ENCODE data around the gene CACNA1D. TPM values are rescaled to one million over a fixed set of nuclear protein-coding genes. Genes with fewer than 3 reads are reported as not detected.
"Not testable (repeated sequence)": the region's sequence is repeated elsewhere in the genome, so short reads cannot be mapped to it uniquely, and the experiment has no call there.

The CACNA1D gene
- total RNA-seq, 3 donors from 2014 or later, result 0.96 to 50.3 (median 32.1) TPM

DNA sequence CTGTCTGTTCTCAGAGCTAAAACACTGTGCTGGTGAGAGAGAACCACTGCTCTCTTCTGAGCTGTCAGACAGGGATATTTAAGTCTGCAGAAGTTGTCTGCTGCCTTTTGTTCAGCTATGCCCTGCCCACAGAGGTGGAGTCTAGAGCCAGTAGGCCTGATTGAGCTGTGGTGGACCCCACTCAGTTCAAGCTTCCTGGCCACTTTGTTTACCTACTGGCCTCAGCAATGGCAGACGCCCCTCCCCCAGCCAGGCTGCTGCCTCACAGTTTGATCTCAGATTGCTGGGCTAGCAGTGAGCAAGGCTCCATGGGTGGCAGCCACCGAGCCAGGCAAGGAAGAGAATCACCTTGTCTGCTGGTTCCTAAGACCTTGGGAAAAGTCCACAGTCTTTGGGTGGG lies 21.0 kb upstream of the CACNA1D start:
- Histone ChIP-seq H3K27me3 (no peaks in the 10 kb centered on the region), H3K4me3 (no peak overlapping the region), H3K4me1 (no peaks in the 10 kb centered on the region), H3K9me3 (no peaks in the 10 kb centered on the region), H3K27ac (no peak overlapping the region), H3K36me3 (no peaks in the 10 kb centered on the region)
- no peak for DNase-seq (ENCODE audit: low spot score in 2 of 2)
- intact Hi-C loops (cut with DNase I; ENCODE audit: low total_unique reads), result no loop called here
- TF ChIP-seq POLR2A (IDR thresholded peaks at IDR 0.05) (no peak), POLR2AphosphoS5 (IDR thresholded peaks at IDR 0.05) (no peak)
- TF ChIP-seq, protein P1, sequence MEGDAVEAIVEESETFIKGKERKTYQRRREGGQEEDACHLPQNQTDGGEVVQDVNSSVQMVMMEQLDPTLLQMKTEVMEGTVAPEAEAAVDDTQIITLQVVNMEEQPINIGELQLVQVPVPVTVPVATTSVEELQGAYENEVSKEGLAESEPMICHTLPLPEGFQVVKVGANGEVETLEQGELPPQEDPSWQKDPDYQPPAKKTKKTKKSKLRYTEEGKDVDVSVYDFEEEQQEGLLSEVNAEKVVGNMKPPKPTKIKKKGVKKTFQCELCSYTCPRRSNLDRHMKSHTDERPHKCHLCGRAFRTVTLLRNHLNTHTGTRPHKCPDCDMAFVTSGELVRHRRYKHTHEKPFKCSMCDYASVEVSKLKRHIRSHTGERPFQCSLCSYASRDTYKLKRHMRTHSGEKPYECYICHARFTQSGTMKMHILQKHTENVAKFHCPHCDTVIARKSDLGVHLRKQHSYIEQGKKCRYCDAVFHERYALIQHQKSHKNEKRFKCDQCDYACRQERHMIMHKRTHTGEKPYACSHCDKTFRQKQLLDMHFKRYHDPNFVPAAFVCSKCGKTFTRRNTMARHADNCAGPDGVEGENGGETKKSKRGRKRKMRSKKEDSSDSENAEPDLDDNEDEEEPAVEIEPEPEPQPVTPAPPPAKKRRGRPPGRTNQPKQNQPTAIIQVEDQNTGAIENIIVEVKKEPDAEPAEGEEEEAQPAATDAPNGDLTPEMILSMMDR (IDR thresholded peaks at IDR 0.05), result no peak

DNA sequence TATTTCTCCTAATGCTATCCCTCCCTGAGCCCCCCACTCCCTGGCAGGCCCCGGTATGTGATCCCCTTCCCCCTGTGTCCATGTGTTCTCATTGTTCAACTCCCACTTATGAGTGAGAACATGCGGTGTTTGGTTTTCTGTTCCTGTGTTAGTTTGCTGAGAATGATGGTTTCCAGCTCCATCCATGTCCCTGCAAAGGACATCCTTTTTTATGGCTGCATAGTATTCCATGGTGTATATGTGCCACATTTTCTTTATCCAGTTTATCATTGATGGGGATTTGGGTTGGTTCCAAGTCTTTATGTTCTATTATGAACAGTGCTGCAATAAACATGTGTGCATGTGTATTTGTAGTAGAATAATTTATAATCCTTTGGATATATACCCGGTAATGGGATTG lies 18.0 kb upstream of the CACNA1D start:
- H3K36me3 ChIP-seq; H3K9me3 ChIP-seq; H3K4me1 ChIP-seq; H3K27ac ChIP-seq; H3K4me3 ChIP-seq; DNase-seq (ENCODE audit: low spot score in 2 of 2); H3K27me3 ChIP-seq; intact Hi-C loops (cut with DNase I; ENCODE audit: low total_unique reads): not testable (repeated sequence)

DNA sequence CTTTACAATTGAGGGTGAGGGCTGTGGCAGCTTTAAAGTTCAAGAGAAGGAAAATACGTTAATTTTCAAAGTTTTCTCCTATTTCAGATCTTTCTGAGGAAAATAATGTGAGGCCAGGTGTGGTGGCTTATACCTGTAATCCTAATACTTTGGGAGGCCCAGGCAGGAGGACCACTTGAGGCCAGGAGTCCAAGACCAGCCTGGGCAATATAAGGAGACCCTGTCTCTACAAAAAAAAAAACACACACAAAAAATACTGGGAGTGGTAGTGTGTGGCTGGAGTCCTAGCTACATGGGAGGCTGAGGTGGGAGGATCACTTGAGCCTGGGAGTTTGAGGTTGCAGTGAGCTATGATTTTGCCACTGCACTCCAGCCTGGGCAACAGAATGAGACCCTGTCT lies 16.7 kb upstream of the CACNA1D start:
- H3K9me3 ChIP-seq; H3K27ac ChIP-seq; H3K36me3 ChIP-seq; H3K4me3 ChIP-seq; H3K4me1 ChIP-seq; DNase-seq (ENCODE audit: low spot score in 2 of 2); H3K27me3 ChIP-seq; intact Hi-C loops (cut with DNase I; ENCODE audit: low total_unique reads): not testable (repeated sequence)

DNA sequence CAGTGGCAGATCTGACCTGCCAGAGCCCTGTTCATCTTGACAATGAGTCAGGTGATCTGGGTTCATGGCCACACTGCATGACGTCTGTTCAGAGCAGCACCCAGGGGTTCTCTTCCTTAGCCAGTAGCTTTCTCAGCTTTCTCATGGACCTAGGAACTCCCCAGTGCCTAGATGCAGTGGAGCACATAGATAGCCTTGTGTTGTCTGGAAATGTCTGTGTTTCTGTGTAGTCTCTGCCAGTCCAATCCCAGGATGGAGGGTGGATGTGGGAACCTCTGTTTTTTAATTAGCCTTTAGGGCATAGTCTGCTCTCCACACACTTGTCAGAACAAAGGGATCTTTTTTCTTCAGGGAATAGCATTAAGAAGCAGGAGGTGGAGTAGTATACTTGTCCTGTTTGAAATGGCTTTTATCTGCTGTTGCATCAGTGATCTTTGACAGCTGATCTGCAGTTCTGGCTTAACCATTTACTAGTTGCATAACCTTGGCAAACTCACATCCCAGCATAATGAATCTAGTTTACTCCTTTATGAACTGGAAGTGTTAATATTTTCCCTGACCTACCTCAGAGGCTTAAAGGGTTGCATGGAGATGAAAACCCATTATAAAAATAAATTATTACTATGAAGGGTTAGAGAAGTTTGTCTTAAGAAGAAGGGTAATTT lies 16.1 kb upstream of the CACNA1D start:
- Histone ChIP-seq H3K27me3 (no peaks in the 10 kb centered on the region), H3K36me3 (no peaks in the 10 kb centered on the region), H3K4me1 (no peaks in the 10 kb centered on the region), H3K27ac (no peak overlapping the region), H3K9me3 (no peaks in the 10 kb centered on the region), H3K4me3 (no peak overlapping the region)
- TF ChIP-seq, protein P1 (IDR thresholded peaks at IDR 0.05), result no peak
- no peak for TF ChIP-seq POLR2A (IDR thresholded peaks at IDR 0.05)
- no peak for TF ChIP-seq POLR2AphosphoS5 (IDR thresholded peaks at IDR 0.05)
- intact Hi-C loops (cut with DNase I; ENCODE audit: low total_unique reads), result no loop called here
- DNase-seq (ENCODE audit: low spot score in 2 of 2), result no peak

DNA sequence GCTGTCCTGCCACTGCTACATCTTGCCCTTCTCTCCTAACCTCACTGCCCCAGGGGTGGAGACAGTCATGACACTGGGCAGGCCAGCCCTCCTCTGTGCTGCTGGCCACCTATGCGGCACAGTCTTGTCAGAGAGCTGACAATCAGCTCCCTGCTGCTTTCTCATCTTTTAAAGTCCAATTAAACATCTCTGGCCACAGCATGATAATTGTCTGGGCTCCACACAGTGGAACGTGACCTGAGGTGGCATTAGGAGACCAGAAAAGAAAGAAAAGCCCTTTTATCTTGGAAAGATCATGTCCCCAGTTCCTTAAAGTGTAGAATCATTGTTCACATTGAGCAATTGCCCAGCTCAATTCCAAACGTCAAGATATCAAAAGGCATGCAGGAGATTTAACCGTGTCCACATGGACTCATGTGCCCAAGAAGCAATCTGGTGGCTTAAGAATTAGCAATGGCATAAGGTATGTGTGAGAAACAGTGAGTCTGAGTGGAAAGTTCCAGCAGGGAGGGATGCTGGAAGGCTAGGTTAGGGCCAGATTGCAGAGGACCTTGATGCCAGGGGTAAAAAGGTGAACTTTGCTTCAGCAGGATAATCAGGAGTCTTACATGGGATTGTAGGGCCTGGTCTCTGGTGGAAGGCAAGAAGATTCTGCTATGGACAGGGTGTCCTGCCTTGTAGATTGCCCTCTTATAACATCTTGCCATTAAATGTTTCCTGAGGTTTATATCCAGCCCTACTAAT lies 15.3 kb upstream of the CACNA1D start:
- Histone ChIP-seq H3K27me3 (no peaks in the 10 kb centered on the region), H3K9me3 (no peaks in the 10 kb centered on the region), H3K4me3 (no peak overlapping the region), H3K4me1 (no peaks in the 10 kb centered on the region), H3K36me3 (no peaks in the 10 kb centered on the region), H3K27ac (no peak overlapping the region)
- no peak for DNase-seq (ENCODE audit: low spot score in 2 of 2)
- intact Hi-C loops (cut with DNase I; ENCODE audit: low total_unique reads), result no loop called here
- no peak for TF ChIP-seq POLR2AphosphoS5 (IDR thresholded peaks at IDR 0.05)
- TF ChIP-seq, protein P1 (IDR thresholded peaks at IDR 0.05), result no peak
- TF ChIP-seq POLR2A (IDR thresholded peaks at IDR 0.05), result no peak

DNA sequence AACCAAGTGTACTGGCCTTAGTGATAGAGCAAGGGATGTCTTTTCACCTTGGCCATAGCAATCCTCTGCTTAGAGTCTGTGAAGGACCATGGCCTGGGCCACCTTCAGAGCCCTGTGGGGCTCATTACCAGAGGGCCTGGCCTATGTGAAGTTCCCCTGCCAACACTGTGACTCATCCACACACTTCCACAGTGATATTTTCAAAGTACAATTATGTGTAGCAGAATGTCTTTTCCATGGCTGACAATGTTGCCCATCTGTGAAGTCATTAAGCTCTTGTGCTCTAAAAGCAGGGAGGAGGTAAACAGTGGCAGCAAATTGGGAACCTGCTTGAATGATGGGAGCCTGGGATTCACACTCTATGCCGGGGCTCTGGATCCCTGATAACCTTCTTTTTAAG lies 12.2 kb upstream of the CACNA1D start:
- no peak for TF ChIP-seq POLR2A (IDR thresholded peaks at IDR 0.05)
- TF ChIP-seq, protein P1 (IDR thresholded peaks at IDR 0.05), result no peak
- no peak for TF ChIP-seq POLR2AphosphoS5 (IDR thresholded peaks at IDR 0.05)
- no peaks in the 10 kb centered on the region for H3K27me3 ChIP-seq
- no peak overlapping the region for H3K4me3 ChIP-seq
- no peaks in the 10 kb centered on the region for H3K9me3 ChIP-seq
- no peak overlapping the region for H3K27ac ChIP-seq
- no peaks in the 10 kb centered on the region for H3K4me1 ChIP-seq
- intact Hi-C loops (cut with DNase I; ENCODE audit: low total_unique reads), result no loop called here
- DNase-seq (ENCODE audit: low spot score in 2 of 2), result no peak
- no peaks in the 10 kb centered on the region for H3K36me3 ChIP-seq
